MCF 10A (cell line): ENCODE measurements around the gene DSTYK. TPM values are rescaled to one million over a fixed set of nuclear protein-coding genes. Genes with fewer than 3 reads are reported as not detected.

Experiments
- Bru-seq: library from RNA; stranded (reverse); fragments of 400-500 nt; gene quantifications from one replicate; lab custom pipeline; 2021; lab: Mats Ljungman, UMichigan
- BruChase-seq, 2 experiments: library from RNA; stranded (reverse); fragments of 400-500 nt; gene quantifications; one replicate each; lab custom pipeline; 2021; lab: Mats Ljungman, UMichigan
- BruUV-seq: library from RNA; stranded (reverse); fragments of 400-500 nt; replicated peaks from 2 replicates; lab custom pipeline; 2021; lab: Mats Ljungman, UMichigan
- CTCF ChIA-PET: fragments of 300-600 bp; sonication (Branson Sonifier 250); formaldehyde crosslinking; extraction: SDS; loops from one replicate; lab custom pipeline; 2021; ENCODE audit warnings: antibody characterized with exemption, inconsistent platforms; lab: Yijun Ruan, JAX
- POLR2A ChIA-PET: fragments of 300-600, 350-650 bp; sonication (Branson Sonifier 250); formaldehyde crosslinking; extraction: SDS; loops from one replicate; lab custom pipeline; 2020; ENCODE audit warnings: antibody characterized with exemption, inconsistent platforms; lab: Yijun Ruan, JAX
- DNase-seq: peaks from one replicate; pipeline ENCODE4 v3.0.0-alpha.2; 2018; ENCODE audit not compliant: unreplicated experiment
- H3K27ac Mint-ChIP-seq: one replicate; pipeline ENCODE4 v1.8.0; 2022; ENCODE audit warnings: mild to moderate bottlenecking, low read depth, mixed read lengths; ENCODE audit not compliant: unreplicated experiment
- H3K27me3 Mint-ChIP-seq: one replicate; pipeline ENCODE4 v1.8.0; 2022; ENCODE audit warnings: mixed read lengths; ENCODE audit not compliant: insufficient read depth, unreplicated experiment
- H3K36me3 Mint-ChIP-seq: one replicate; pipeline ENCODE4 v1.8.0; 2022; ENCODE audit warnings: mild to moderate bottlenecking, moderate library complexity, mixed read lengths; ENCODE audit not compliant: insufficient read depth, unreplicated experiment
- H3K4me1 Mint-ChIP-seq: one replicate; pipeline ENCODE4 v1.8.0; 2022; ENCODE audit warnings: mixed read lengths; ENCODE audit not compliant: insufficient read depth, unreplicated experiment
- H3K4me3 Mint-ChIP-seq: one replicate; pipeline ENCODE4 v1.8.0; 2022; ENCODE audit warnings: mild to moderate bottlenecking, moderate library complexity, mixed read lengths; ENCODE audit not compliant: unreplicated experiment
- H3K9me3 Mint-ChIP-seq: one replicate; pipeline ENCODE4 v1.8.0; 2022; ENCODE audit warnings: mixed read lengths; ENCODE audit not compliant: unreplicated experiment
- CTCF ChIP-seq: fragments of 200-600 bp; IDR thresholded peaks from one replicate; pipeline ENCODE4 v1.8.0; 2022; ENCODE audit warnings: antibody characterized with exemption, mild to moderate bottlenecking; ENCODE audit not compliant: unreplicated experiment
- intact Hi-C: fragments of 100-400 bp; cut with micrococcal nuclease; formaldehyde crosslinking; loops from 2 replicates; pipeline ENCODE4 v1.14.1; 2022
- long read RNA-seq: library from polyadenylated mRNA; stranded (forward); transcript quantifications from one replicate; pipeline ENCODE4 v2.0.0, GENCODE V29; 2022
- total RNA-seq: library from RNA; stranded (reverse); gene quantifications from 2 replicates; pipeline ENCODE4 v1.2.3, GENCODE V29; 2022

DSTYK gene
- total RNA-seq (18.4 and 21.5 TPM in 2 replicates), Bru-seq, nascent RNA (percentile 80 among the genes with signal in this experiment), BruChase-seq, experiment 1, labeled RNA remaining after a 6-hour chase (percentile 85 among the genes with signal in this experiment), BruChase-seq, experiment 2, labeled RNA remaining after a 2-hour chase (percentile 84 among the genes with signal in this experiment)
- long read RNA-seq, full-length matches to known transcripts = 6 of 24 reads
- long read RNA-seq, partial matches to known transcripts = 3 of 24 reads
- long read RNA-seq, other reads (novel, unspliced or antisense) = 15 of 24 reads

- intact Hi-C loops = loop anchor here (1.0 kb wide), 3 partner anchors 36 to 89 kb away; no protein-coding TSS in a partner anchor
- BruUV-seq = no TSS peak
- TF ChIP-seq CTCF = no peak
Measured at GRCh38 chr1:205211169-205211838, at the start of gene DSTYK. TSS of gene DSTYK (minus strand) at chr1:205211702. CDS start at chr1:205211535, 167 bp downstream.

GRCh38 chr1:205259998-205260397 lies 48.5 kb upstream of the DSTYK start:
- BruUV-seq = no TSS peak
- no peaks in the 10 kb centered on the region for H3K36me3 Mint-ChIP-seq
- ChIA-PET POLR2A (interaction anchor here (0.8 to 7.9 kb wide), 7 partner anchors 11 to 195 kb away, joined by 3 to 121 read pairs (median 3); partner anchors contain the start of genes RBBP5 and TMCC2), CTCF (interaction anchor here (0.6 to 14.4 kb wide), 20 partner anchors 14 to 452 kb away, joined by 3 to 487 read pairs (median 14); partner anchors contain the start of genes RBBP5 and TMCC2)
- H3K9me3 Mint-ChIP-seq = no peaks in the 10 kb centered on the region
- TF ChIP-seq CTCF = no peak
- peak overlapping the region; percentile 90 for H3K27ac Mint-ChIP-seq
- no peak for DNase-seq
- H3K27me3 Mint-ChIP-seq = no peaks in the 10 kb centered on the region
- H3K4me3 Mint-ChIP-seq = no peak overlapping the region
- intact Hi-C loops = loop anchor here (10.0 kb wide), 1 partner anchor 695 kb away; no protein-coding TSS in a partner anchor
- peaks cover 34% of the 10 kb centered on the region for H3K4me1 Mint-ChIP-seq

More at GRCh38 chr1:205211169-205211838, at the start of gene DSTYK:
- H3K4me3 Mint-ChIP-seq = peak within 1 kb of the TSS; percentile 73
- no peaks in the 10 kb centered on the region for H3K9me3 Mint-ChIP-seq
- ChIA-PET CTCF (interaction anchor here (0.5 to 1.6 kb wide), 6 partner anchors 24 to 89 kb away, joined by 3 to 7 read pairs (median 4); no protein-coding TSS in a partner anchor), POLR2A (interaction anchor here (0.7 to 3.9 kb wide), 20 partner anchors 8 to 687 kb away, joined by 3 to 71 read pairs (median 6); partner anchors contain the start of genes RBBP5 and TMCC2)
- H3K27ac Mint-ChIP-seq = peak within 1 kb of the TSS; percentile 94
- peaks cover 12% of the 10 kb centered on the region for H3K27me3 Mint-ChIP-seq
- H3K4me1 Mint-ChIP-seq = peaks cover 12% of the 10 kb centered on the region
- H3K36me3 Mint-ChIP-seq = peaks cover 10% of the 10 kb centered on the region
- peak; percentile 99 for DNase-seq

GRCh38 chr1:205259324-205259832 lies 47.9 kb upstream of the DSTYK start:
- Mint-ChIP-seq H3K4me3 (no peak overlapping the region), H3K4me1 (peaks cover 34% of the 10 kb centered on the region), H3K27me3 (no peaks in the 10 kb centered on the region), H3K9me3 (no peaks in the 10 kb centered on the region), H3K36me3 (no peaks in the 10 kb centered on the region), H3K27ac (peak overlapping the region; percentile 90)
- peak; percentile 52 for DNase-seq
- intact Hi-C loops = loop anchor here (10.0 kb wide), 1 partner anchor 695 kb away; no protein-coding TSS in a partner anchor
- BruUV-seq = no TSS peak
- no peak for TF ChIP-seq CTCF
- CTCF ChIA-PET = interaction anchor here (0.6 to 14.4 kb wide), 19 partner anchors 15 to 725 kb away, joined by 3 to 487 read pairs (median 18); partner anchors contain the start of genes RBBP5 and TMCC2
- POLR2A ChIA-PET = interaction anchor here (0.8 to 7.9 kb wide), 8 partner anchors 12 to 195 kb away, joined by 3 to 121 read pairs (median 3); partner anchors contain the start of gene TMCC2
